ENCODE results near the gene PDGFB. TPM values are rescaled to one million over a fixed set of nuclear protein-coding genes. Genes with fewer than 3 reads are reported as not detected.

PDGFB gene
- total and polyA plus RNA-seq, 10 donors, result 1.7 to 20.5 (median 8.5) TPM

DNA sequence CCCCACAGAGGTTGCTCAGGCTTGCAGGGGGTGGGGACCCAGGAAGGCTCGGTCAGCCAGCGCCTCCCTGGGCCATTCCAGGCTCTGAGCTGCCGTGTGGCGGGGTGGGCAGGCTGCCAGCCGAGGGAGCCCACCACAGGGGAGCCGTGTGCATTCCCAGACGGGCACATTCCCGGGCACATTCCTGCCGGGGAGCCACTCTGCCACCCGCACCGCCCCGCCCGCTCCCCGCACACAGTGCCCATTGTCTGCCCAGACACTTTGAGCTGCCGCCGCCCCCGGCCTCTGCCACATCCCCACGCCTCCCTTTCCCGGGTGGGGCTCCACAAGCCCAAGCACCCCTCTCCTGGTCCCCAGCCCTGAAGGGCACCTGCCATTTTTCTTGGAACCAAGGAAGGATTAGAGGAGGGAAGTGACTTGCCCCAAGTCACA, 47.3 kb upstream of the PDGFB start:
- H3K4me1 ChIP-seq, result peaks cover 15 to 51% (median 26%) of the 10 kb centered on the region in 6 donors
- 70 to 83% (median 78%) methylated on average over 12 to 19 of the region's 19 CpGs for WGBS, 5 donors
- H3K36me3 ChIP-seq, result no peaks in the 10 kb centered on the region
- peak overlapping the region; percentile 46 to 89 (median 83) for H3K27ac ChIP-seq
- no peak for DNase-seq
- H3K9me3 ChIP-seq, result no peaks in the 10 kb centered on the region
- intact Hi-C loops (cut with DNase I; ENCODE audit: low total_unique reads), result no loop called here
- no peak overlapping the region for H3K4me3 ChIP-seq
- no peaks in the 10 kb centered on the region for H3K27me3 ChIP-seq (replicated peaks in 1 of 7)
- no peak for TF ChIP-seq POLR2AphosphoS5 (IDR thresholded peaks at IDR 0.05)

DNA sequence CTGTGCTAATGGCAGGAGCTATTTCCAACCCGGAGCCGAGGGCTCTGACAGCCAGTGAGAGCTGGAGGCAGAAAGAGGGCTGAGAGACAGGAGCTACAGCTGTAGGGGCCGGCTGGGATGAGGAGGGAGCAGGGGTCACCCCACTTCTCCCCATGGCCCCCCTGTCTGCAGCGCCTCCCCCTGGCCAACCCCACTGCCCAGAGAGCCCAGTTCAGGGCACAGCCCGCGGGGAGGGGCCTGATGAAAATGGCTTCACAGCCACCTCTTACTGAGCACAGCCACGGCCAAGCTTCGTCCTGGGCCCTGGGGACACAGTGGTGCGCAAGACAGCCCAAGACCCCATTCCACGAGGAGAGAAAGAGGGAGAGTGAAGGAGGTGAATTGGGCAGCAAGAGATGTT, 46.7 kb upstream of the PDGFB start:
- Histone ChIP-seq H3K4me1 (peaks cover 19 to 51% (median 30%) of the 10 kb centered on the region in 6 donors), H3K4me3 (no peak overlapping the region), H3K27me3 (replicated peaks in 1 of 7) (no peaks in the 10 kb centered on the region), H3K27ac (peak overlapping the region in 5 of 8 donors; percentile 80 to 89 (median 87)), H3K36me3 (no peaks in the 10 kb centered on the region), H3K9me3 (no peaks in the 10 kb centered on the region)
- no peak for DNase-seq
- intact Hi-C loops (cut with DNase I; ENCODE audit: low total_unique reads), result no loop called here
- no peak for TF ChIP-seq POLR2AphosphoS5 (IDR thresholded peaks at IDR 0.05)
- TF ChIP-seq, protein P1, sequence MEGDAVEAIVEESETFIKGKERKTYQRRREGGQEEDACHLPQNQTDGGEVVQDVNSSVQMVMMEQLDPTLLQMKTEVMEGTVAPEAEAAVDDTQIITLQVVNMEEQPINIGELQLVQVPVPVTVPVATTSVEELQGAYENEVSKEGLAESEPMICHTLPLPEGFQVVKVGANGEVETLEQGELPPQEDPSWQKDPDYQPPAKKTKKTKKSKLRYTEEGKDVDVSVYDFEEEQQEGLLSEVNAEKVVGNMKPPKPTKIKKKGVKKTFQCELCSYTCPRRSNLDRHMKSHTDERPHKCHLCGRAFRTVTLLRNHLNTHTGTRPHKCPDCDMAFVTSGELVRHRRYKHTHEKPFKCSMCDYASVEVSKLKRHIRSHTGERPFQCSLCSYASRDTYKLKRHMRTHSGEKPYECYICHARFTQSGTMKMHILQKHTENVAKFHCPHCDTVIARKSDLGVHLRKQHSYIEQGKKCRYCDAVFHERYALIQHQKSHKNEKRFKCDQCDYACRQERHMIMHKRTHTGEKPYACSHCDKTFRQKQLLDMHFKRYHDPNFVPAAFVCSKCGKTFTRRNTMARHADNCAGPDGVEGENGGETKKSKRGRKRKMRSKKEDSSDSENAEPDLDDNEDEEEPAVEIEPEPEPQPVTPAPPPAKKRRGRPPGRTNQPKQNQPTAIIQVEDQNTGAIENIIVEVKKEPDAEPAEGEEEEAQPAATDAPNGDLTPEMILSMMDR (IDR thresholded peaks at IDR 0.05 in 8 of 11, conservative IDR thresholded peaks at IDR 0.05 in 3 of 11), result no peak
- TF ChIP-seq POLR2A (IDR thresholded peaks at IDR 0.05), result no peak
- WGBS, 5 donors, result 90 to 96% (median 93%) methylated on average over 10 of the region's 10 CpGs

DNA sequence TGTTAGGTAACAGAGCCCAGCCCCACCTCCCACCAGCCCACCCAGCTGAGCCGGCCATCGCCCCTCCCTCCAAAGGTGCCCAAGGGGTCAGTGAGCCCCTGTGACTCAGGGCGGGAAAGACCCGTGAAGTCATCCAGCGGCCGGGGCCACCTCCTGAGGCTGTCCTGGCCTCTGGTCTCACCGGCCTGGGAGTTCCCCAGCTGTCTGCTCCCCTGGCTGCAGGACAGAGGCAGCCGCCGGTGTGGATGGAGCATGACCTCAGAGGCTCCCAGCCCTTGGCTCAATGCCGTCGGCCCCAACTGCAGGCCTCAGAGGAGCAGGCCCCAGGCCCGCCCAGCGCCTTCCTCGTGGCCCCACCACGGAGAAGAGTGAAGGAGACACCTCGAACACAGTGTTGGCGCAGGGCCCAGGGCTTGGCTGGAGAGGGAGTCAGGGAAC, 46.0 kb upstream of the PDGFB start:
- no peaks in the 10 kb centered on the region for H3K27me3 ChIP-seq (replicated peaks in 1 of 7)
- no peaks in the 10 kb centered on the region for H3K36me3 ChIP-seq
- intact Hi-C loops (cut with DNase I; ENCODE audit: low total_unique reads), result no loop called here
- H3K4me3 ChIP-seq, result no peak overlapping the region
- TF ChIP-seq, protein P1 (IDR thresholded peaks at IDR 0.05 in 8 of 11, conservative IDR thresholded peaks at IDR 0.05 in 3 of 11), result no peak
- TF ChIP-seq POLR2A (IDR thresholded peaks at IDR 0.05), result no peak
- TF ChIP-seq POLR2AphosphoS5 (IDR thresholded peaks at IDR 0.05), result peak in 1 of 3 donors; percentile 25
- peaks cover 20 to 58% (median 33%) of the 10 kb centered on the region in 6 donors for H3K4me1 ChIP-seq
- no peak for DNase-seq
- WGBS, 5 donors, result 34 to 90% (median 75%) methylated on average over 4 to 17 of the region's 17 CpGs
- H3K27ac ChIP-seq, result peak overlapping the region in 1 of 8 donors; percentile 89
- no peaks in the 10 kb centered on the region for H3K9me3 ChIP-seq

DNA sequence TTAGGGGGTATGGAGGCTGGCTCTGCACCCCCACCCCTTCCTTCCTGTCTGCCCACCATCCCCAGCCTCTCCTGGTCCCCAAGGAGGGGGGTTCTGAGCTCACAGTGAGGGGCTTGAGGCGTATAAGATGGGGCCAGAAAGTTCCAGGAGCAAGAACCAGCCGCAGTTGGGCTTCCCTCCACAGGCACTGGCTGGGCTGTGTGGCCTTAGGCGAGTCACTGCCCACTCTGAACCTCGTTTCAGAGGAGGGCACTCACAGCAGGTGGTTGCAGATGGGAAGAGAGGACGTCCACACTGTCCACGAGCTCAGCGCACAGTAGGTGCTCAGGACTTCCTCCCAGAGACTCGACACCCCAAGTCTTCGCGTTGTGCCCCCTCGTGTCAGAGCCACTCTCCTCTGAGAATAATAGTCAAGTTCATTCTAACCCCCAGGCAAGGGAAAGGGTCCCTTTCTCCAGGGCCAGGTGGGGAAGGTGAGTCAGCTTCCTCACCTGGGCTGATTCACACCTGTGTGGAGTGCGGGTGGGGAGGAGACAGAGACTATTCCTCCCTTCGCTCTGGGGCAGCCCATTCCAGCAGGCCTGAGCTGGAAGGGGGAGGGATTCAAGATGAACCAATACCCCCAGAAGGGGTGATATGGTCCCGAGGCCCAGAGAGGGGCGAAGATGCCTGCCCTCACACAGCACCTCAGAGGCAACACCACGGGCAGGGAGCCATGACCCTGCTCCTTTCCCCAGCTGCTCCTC, 45.4 kb upstream of the PDGFB start:
- intact Hi-C loops (cut with DNase I; ENCODE audit: low total_unique reads), result no loop called here
- Histone ChIP-seq H3K9me3 (peaks cover 0 to 2% (median 2%) of the 10 kb centered on the region in 8 donors), H3K4me1 (peaks cover 20 to 58% (median 33%) of the 10 kb centered on the region in 6 donors), H3K27me3 (replicated peaks in 1 of 7) (no peaks in the 10 kb centered on the region), H3K27ac (no peak overlapping the region), H3K4me3 (no peak overlapping the region), H3K36me3 (no peaks in the 10 kb centered on the region)
- 88 to 95% (median 90%) methylated on average over 7 to 16 of the region's 16 CpGs for WGBS, 5 donors
- TF ChIP-seq POLR2A (IDR thresholded peaks at IDR 0.05) (no peak), POLR2AphosphoS5 (IDR thresholded peaks at IDR 0.05) (no peak)
- TF ChIP-seq, protein P1 (IDR thresholded peaks at IDR 0.05 in 8 of 11, conservative IDR thresholded peaks at IDR 0.05 in 3 of 11), result no peak
- DNase-seq, result peak; percentile 61
